Fibroblast of skin of right biceps (primary cell): ENCODE measurements around the gene ZC3H7B.

Experiments
- DNase-seq: peaks from one replicate; pipeline ENCODE4 v3.0.0-alpha.2; 2013

ZC3H7B gene

GRCh38 chr22:41330169-41330568 is 28.8 kb downstream of the ZC3H7B start:
- DNase-seq = no peak

- no peak for DNase-seq
Measured at GRCh38 chr22:41332217-41332939, 31.1 kb downstream of the ZC3H7B start.

GRCh38 chr22:41333806-41334205 is 32.5 kb downstream of the ZC3H7B start:
- DNase-seq = no peak

GRCh38 chr22:41334215-41334614 is 32.9 kb downstream of the ZC3H7B start:
- DNase-seq = no peak

GRCh38 chr22:41334951-41335635 is 33.8 kb downstream of the ZC3H7B start:
- DNase-seq = no peak

- no peak for DNase-seq
Measured at GRCh38 chr22:41338614-41339212, 37.4 kb downstream of the ZC3H7B start.

GRCh38 chr22:41339823-41340222 is 38.5 kb downstream of the ZC3H7B start:
- DNase-seq = no peak

GRCh38 chr22:41340357-41340756 is 39.0 kb downstream of the ZC3H7B start:
- no peak for DNase-seq

GRCh38 chr22:41341012-41341411 is 39.7 kb downstream of the ZC3H7B start:
- no peak for DNase-seq

GRCh38 chr22:41341990-41342389 is 40.7 kb downstream of the ZC3H7B start:
- DNase-seq = no peak

- no peak for DNase-seq
Measured at GRCh38 chr22:41343300-41343699, 42.0 kb downstream of the ZC3H7B start.

GRCh38 chr22:41343717-41344116 is 42.4 kb downstream of the ZC3H7B start:
- no peak for DNase-seq

GRCh38 chr22:41344189-41344788 is 43.0 kb downstream of the ZC3H7B start:
- no peak for DNase-seq

- DNase-seq = no peak
Measured at GRCh38 chr22:41345807-41346335, 44.5 kb downstream of the ZC3H7B start.

GRCh38 chr22:41347066-41347859 is 45.9 kb downstream of the ZC3H7B start:
- no peak for DNase-seq

- no peak for DNase-seq
Measured at GRCh38 chr22:41348964-41349484, 47.7 kb downstream of the ZC3H7B start.

- peak; percentile 26 for DNase-seq
Measured at GRCh38 chr22:41350087-41350486, 48.8 kb downstream of the ZC3H7B start.

GRCh38 chr22:41351011-41351410 is 49.7 kb downstream of the ZC3H7B start:
- DNase-seq = no peak

- DNase-seq = peak; percentile 59
Measured at GRCh38 chr22:41352058-41352457, 50.7 kb downstream of the ZC3H7B start.

- DNase-seq = no peak
Measured at GRCh38 chr22:41353862-41354575, 52.7 kb downstream of the ZC3H7B start.

GRCh38 chr22:41354979-41355378 is 53.7 kb downstream of the ZC3H7B start:
- DNase-seq = no peak

GRCh38 chr22:41355895-41356294 is 54.6 kb downstream of the ZC3H7B start:
- no peak for DNase-seq
